Stomach (tissue), 9 donors: ENCODE results near the gene OTOG. TPM values are rescaled to one million over a fixed set of nuclear protein-coding genes. Genes with fewer than 3 reads are reported as not detected.
A peak's percentile ranks its signal among the peaks of the same experiment; 100 is the strongest.

ENCODE experiments used
- DNase-seq, 2 donors: peaks; one replicate each; pipeline versions ENCODE4 v3.0.0 to v3.0.0-alpha.2; 2013 to 2019
- H3K27ac ChIP-seq, 5 donors: fragments of 200-600 bp in 4 of 5; sonication (generic) in 4 of 5; one replicate each; pipeline ENCODE4 v1.5.1; 2013 to 2019; ENCODE audit warnings: mild to moderate bottlenecking in 1 of 5, moderate library complexity in 1 of 5
- H3K27me3 ChIP-seq, 3 donors: fragments of 200-600 bp; sonication (generic); one replicate each; pipeline ENCODE4 v1.5.1; 2017 to 2019; ENCODE audit warnings: mixed run types in 1 of 3
- H3K36me3 ChIP-seq, 4 donors: fragments of 200-600 bp; sonication (generic); 1 replicate in 3 of 4; 2 replicates in 1 of 4; pipeline ENCODE4 v1.5.1; 2016 to 2019
- H3K4me1 ChIP-seq, 4 donors: fragments of 200-600 bp; sonication (generic); one replicate each; pipeline ENCODE4 v1.5.1; 2016 to 2019
- H3K4me3 ChIP-seq, 4 donors: fragments of 200-600 bp; sonication (generic) in 3 of 4; one replicate each; pipeline ENCODE4 v1.5.1; 2016 to 2019; ENCODE audit warnings: mild to moderate bottlenecking in 1 of 4
- H3K9me3 ChIP-seq, 4 donors: fragments of 200-600 bp; sonication (generic); one replicate each; pipeline ENCODE4 v1.5.1; 2016 to 2019
- EP300 ChIP-seq: sonication (generic); formaldehyde crosslinking; IDR thresholded peaks from one replicate; pipeline ENCODE4 v1.6.1; 2017; ENCODE audit warnings: antibody characterized with exemption
- POLR2A ChIP-seq, 4 donors: fragments of 450-650 bp; IDR thresholded peaks; one replicate each; pipeline ENCODE4 v1.6.1; 2016; ENCODE audit warnings: antibody characterized with exemption in 4 of 4, control low read depth in 2 of 4, mild to moderate bottlenecking in 1 of 4, moderate library complexity in 1 of 4
- POLR2AphosphoS5 ChIP-seq, 3 donors: sonication (generic); formaldehyde crosslinking; IDR thresholded peaks; one replicate each; pipeline ENCODE4 v1.6.1; 2016; ENCODE audit warnings: antibody characterized with exemption in 3 of 3
- WGBS, 5 donors: extraction: QIAGEN DNeasy Blood & Tissue Kit in 3 of 5; methylation state at CpG; one replicate each; pipeline versions ENCODE4 v1.1.5 to v1.1.7; 2013 to 2018; 5-methylcytosine and 5-hydroxymethylcytosine counted together
- intact Hi-C: fragments of 100-400 bp; cut with DNase I; formaldehyde crosslinking; loops from one replicate; pipeline ENCODE4 v1.15.1; 2023; ENCODE audit warnings: low total_unique reads
- polyA plus RNA-seq, 3 donors: library from polyadenylated mRNA; stranded (reverse); fragments of 200-250 nt; gene quantifications; one replicate each; pipeline ENCODE4 v1.2.3, GENCODE V29; 2013
- total RNA-seq, 5 donors: library from RNA; depleted of rRNA; stranded (reverse); fragments of >200 nt; gene quantifications; one replicate each; pipeline versions ENCODE4 v1.1.0 to v1.2.3, GENCODE V29; 2014 to 2016
- TF ChIP-seq, protein P1 (sequence below), 7 experiments: fragments of 450-650 bp in 4 of 7; fragments of 200-600 bp in 3 of 7; sonication (generic) in 3 of 7; IDR thresholded peaks; one replicate each; pipeline ENCODE4 v1.5.1; 2016 to 2019; ENCODE audit warnings: antibody characterized with exemption in 7 of 7, control low read depth in 2 of 7, mild to moderate bottlenecking in 1 of 7
- donor health status: healthy with polysubstance abuse.
- donor health status: Bipolar disorder and iron deficiency.
- donor health status: healthy.

The OTOG gene
- total and polyA plus RNA-seq, 8 donors: not detected

DNA sequence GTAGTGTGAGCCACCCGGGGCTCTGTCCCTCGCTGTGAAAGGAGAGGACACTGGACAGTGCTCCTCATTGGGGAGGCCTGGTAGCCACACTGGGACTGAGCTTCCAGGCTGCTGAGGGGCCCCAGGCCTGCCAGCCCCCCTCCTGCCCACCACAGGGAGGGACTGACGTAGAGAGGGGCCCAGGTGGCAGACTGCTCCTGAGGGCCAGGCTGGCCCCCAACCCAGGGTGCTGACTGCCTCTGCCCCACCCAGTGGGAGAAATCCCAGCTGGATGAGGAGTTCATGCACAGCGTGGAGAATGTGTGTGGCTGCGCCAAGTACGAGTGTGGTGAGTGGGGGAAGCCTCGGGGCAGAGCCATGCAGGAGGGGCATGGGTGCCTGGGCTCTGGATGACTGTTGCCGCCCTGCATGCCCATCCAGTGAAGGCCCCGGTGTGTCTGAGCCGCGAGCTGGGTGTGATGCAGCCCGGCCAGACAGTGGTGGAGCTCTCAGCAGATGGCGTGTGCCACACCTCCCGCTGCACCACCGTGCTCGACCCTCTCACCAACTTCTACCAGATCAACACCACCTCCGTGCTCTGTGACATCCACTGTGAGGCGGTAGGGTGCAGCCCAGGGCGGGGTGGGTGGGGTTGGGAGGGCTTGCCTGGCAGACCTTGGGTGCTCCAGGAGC is 93.6 kb downstream of the OTOG start:
- no peak overlapping the region for H3K4me3 ChIP-seq
- no peak overlapping the region for H3K27ac ChIP-seq
- H3K9me3 ChIP-seq: no peaks in the 10 kb centered on the region
- 62 to 72% (median 69%) methylated on average over 12 to 19 of the region's 19 CpGs for WGBS, 5 donors
- peaks cover 0 to 4% (median 0%) of the 10 kb centered on the region in 3 donors for H3K27me3 ChIP-seq
- H3K4me1 ChIP-seq: peaks cover 0 to 9% (median 0%) of the 10 kb centered on the region in 4 donors
- no peaks in the 10 kb centered on the region for H3K36me3 ChIP-seq
- DNase-seq: no peak
- TF ChIP-seq POLR2A (IDR thresholded peaks at IDR 0.05) (no peak), EP300 (no peak), POLR2AphosphoS5 (IDR thresholded peaks at IDR 0.05) (no peak)
- intact Hi-C loops: no loop called here

DNA sequence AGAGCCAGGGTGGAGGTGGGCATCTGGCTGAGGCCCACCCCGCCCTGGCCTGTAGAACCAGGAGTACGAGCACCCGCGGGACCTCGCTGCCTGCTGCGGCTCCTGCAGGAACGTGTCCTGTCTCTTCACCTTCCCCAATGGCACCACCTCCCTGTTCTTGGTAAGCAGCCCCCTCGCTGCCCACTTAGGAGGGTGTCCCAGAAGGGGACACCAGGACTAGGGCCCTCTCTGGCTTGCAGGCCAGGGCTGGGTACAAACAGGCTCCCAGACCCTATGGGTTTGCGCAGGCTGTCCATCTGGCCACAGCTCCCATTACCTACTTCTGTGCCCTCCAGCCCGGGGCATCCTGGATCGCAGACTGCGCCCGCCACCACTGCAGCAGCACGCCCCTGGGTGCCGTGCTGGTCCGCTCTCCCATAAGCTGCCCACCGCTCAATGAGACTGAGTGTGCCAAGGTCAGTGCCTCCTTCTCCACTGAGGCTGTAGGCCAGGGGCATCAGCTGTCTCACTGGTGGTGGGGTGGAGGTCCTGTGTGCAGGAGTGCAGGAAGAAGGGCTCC is 94.8 kb downstream of the OTOG start:
- Histone ChIP-seq H3K4me1 (peaks cover 0 to 9% (median 0%) of the 10 kb centered on the region in 4 donors), H3K36me3 (no peaks in the 10 kb centered on the region), H3K4me3 (no peak overlapping the region), H3K27me3 (peaks cover 0 to 4% (median 0%) of the 10 kb centered on the region in 3 donors), H3K9me3 (no peaks in the 10 kb centered on the region), H3K27ac (no peak overlapping the region)
- WGBS, 5 donors: 91 to 95% (median 94%) methylated on average over 9 to 17 of the region's 17 CpGs
- no peak for DNase-seq
- intact Hi-C loops: no loop called here
- TF ChIP-seq POLR2A (IDR thresholded peaks at IDR 0.05) (no peak), POLR2AphosphoS5 (IDR thresholded peaks at IDR 0.05) (no peak), EP300 (no peak)
- TF ChIP-seq, protein P1, sequence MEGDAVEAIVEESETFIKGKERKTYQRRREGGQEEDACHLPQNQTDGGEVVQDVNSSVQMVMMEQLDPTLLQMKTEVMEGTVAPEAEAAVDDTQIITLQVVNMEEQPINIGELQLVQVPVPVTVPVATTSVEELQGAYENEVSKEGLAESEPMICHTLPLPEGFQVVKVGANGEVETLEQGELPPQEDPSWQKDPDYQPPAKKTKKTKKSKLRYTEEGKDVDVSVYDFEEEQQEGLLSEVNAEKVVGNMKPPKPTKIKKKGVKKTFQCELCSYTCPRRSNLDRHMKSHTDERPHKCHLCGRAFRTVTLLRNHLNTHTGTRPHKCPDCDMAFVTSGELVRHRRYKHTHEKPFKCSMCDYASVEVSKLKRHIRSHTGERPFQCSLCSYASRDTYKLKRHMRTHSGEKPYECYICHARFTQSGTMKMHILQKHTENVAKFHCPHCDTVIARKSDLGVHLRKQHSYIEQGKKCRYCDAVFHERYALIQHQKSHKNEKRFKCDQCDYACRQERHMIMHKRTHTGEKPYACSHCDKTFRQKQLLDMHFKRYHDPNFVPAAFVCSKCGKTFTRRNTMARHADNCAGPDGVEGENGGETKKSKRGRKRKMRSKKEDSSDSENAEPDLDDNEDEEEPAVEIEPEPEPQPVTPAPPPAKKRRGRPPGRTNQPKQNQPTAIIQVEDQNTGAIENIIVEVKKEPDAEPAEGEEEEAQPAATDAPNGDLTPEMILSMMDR (IDR thresholded peaks at IDR 0.05): no peak

DNA sequence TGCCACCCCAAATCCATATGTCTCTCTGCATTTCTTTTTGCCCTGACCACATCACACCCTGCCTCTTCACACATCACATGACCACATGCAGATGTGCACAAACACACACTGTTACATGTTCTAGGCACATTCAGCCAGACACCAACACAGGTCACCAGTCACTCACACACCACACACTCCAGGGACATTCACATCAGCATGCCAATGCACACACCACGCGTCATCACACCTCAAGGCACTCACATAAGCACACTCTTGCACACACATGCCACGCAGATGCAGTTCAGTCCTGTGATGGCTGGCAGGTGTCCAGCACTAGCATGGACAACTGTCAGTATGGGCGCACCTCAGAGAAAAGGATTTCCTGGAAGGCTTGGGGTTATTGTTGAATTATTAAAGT is 95.3 kb downstream of the OTOG start:
- 85 to 89% (median 86%) methylated on average over 4 of the region's 4 CpGs for WGBS, 5 donors
- Histone ChIP-seq H3K9me3 (peaks cover 0 to under 1% (median 0%) of the 10 kb centered on the region in 4 donors), H3K27me3 (peaks cover 0 to 4% (median 0%) of the 10 kb centered on the region in 3 donors), H3K27ac (no peak overlapping the region), H3K4me1 (peaks cover 0 to 9% (median 0%) of the 10 kb centered on the region in 4 donors), H3K36me3 (no peaks in the 10 kb centered on the region), H3K4me3 (no peak overlapping the region)
- intact Hi-C loops: no loop called here
- TF ChIP-seq POLR2AphosphoS5 (IDR thresholded peaks at IDR 0.05) (no peak), EP300 (no peak), POLR2A (IDR thresholded peaks at IDR 0.05) (no peak)
- TF ChIP-seq, protein P1 (IDR thresholded peaks at IDR 0.05): no peak
- DNase-seq: no peak

DNA sequence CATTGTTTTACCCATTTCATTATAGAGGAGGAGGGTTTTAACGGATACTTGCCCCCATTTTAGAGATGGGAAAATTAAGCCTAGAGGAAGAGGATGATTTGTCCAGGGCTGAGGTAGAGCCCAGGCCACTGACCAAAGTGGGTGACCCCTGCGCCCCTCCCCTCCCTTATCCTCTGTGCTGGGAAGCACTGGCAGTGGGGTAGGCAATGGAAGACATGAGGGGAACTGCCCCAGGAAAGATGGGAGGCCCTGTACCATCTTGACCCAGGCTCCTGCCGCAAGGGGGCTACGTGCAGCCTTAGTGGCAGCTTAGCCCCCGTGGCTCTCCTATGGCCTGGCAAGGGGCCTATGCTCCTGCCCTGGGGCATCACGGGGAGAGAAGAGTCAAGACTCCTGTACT is 95.9 kb downstream of the OTOG start:
- H3K9me3 ChIP-seq: peaks cover 0 to 6% (median 3%) of the 10 kb centered on the region in 4 donors
- H3K27me3 ChIP-seq: peaks cover 0 to 4% (median 0%) of the 10 kb centered on the region in 3 donors
- H3K4me1 ChIP-seq: peaks cover 0 to 9% (median 0%) of the 10 kb centered on the region in 4 donors
- no peaks in the 10 kb centered on the region for H3K36me3 ChIP-seq
- DNase-seq: no peak
- TF ChIP-seq, protein P1 (IDR thresholded peaks at IDR 0.05): no peak
- TF ChIP-seq POLR2AphosphoS5 (IDR thresholded peaks at IDR 0.05): no peak
- no peak for TF ChIP-seq EP300
- no peak for TF ChIP-seq POLR2A (IDR thresholded peaks at IDR 0.05)
- WGBS, 5 donors: 72 to 90% (median 79%) methylated on average over 6 of the region's 6 CpGs
- intact Hi-C loops: no loop called here
- H3K4me3 ChIP-seq: no peak overlapping the region
- peak overlapping the region in 1 of 5 donors; percentile 49 for H3K27ac ChIP-seq
